ENCODE data around the gene CDH13.

CDH13 gene

DNA sequence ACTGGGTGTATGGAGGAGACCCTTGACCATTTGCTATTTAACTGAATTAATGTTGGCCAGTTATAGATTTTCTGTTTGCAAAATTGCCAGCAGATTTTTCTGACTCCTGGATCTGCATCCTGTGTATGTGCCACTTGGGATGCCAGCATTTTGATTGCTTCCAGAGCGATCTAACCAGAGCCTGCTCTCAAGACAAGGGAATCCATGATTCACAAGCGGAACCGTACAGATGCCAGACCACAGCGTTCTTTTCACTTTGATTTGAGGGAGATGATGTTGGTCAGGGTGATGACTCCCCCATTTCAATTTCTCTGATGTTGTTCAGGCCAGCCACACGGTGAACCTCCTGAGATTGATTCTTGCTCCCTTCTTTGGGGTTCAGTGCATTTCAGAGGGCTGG is 228.7 kb downstream of the CDH13 start:
- DNase-seq, result no peak

DNA sequence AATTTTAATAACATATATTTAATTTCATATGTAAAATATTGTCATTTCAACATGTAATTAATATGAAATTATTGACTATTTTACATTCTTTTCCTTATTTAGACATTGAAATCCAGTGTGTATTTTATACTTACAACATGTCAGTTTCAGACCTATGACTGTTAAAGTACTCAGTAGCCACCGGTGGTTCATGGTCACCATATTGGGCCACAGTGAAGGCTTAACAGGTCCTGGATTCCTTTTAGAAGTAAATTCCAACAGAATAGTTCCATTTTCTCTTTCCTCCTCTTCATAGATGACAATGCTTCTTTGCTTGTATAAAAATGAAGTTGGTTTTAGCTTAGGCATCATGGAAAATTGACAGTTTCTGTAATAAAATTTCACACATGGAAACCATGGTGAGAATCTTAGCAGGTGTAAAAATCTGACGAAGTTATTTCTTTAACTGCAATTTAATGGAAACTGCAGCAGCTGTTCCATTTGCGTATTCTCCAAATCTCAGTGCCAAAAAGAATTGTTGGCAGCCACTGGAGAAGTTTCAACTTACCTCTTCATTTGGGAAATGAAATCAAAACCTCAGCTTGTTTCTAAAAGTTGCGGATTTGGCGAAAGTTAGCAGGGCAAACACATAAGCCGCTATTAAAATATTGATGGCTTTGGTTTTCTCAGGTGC is 231.1 kb downstream of the CDH13 start:
- DNase-seq, result no peak

DNA sequence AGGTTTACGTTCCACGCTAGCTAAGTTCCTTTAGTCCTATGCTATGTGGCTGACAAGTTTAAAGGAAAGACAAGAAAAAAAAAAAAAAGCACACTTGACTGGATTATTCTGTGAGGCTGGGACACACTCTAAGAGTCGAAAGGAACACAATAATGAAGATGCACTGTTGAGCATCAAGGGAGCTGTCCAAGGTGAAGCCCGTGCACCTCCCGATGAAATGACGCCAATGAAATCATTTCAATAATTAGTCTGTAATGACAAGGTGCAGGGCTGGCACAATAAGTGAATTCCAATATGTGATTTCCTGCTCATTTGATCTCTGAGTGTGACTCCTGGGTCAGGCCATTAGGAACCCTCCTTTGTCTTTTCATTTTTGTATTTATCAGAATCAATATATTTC is 232.9 kb downstream of the CDH13 start:
- DNase-seq, result no peak

DNA sequence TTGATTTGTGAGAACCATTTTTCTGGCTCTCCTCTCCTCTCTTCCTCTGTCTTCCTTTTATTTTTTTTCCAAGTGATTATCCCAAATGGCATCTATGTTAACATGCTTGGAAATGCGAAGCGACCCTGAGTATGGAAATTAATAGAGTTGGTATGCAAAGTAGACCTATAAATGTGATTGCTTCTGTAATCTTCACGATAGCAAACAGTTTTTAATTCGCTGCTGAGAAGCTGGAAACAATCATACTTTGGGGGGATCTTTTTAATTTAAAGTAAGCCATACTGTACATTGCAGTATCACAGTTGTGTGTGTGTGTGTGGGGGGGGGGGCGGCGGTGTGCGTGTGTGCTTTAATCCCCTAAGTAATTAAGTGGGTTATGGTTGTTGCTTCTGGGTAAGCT is 233.3 kb downstream of the CDH13 start:
- no peak for DNase-seq

DNA sequence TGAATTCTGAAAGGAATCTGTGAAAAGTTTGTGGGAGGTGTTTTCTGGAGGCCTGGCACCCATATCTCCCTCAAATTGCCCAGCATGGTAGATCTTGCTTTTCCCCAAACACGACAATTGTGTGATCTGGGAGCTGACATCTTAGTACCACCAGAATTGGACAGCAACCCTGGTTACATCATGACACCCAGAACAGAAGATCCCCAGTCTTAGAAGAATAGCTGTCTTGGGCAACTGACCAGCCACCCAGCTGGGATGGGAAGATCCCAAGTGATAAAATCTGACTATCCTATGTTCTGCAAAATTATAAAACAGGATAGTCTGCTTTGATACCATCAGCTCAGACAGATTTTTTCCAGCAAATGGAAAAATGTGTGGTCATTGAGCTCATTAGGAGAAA is 235.3 kb downstream of the CDH13 start:
- DNase-seq, result no peak

DNA sequence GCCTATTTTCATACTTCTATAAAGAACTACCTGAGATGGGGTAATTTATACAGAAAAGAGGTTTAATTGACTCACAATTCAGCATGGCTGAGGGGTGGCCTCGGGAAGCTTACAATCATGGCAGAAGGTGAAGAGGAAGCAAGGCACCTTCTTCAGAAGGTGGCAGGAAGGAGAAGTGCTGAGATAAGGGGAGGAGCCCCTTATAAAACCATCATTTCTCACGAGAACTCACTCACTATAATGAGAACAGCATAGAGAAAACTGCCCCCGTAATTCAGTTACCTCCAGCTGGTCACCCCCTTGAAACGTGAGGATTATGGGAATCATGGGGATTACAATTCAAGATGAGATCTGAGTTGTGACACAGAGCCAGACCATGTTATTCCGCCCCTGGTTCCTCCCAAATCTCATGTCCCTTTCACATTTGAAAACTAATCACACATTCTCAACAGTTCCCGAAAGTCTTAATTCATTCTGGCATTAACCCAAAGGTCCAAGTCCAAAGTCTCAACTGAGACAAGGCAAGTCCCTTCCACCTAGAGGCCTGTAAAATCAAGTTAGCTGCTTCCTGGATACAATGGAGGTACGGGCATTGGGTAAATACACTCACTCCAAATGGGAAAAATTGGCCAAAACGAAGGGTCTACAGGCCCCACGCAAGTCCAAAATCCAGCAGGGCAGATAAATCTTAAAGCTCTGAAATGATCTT is 237.7 kb downstream of the CDH13 start:
- DNase-seq, result no peak

DNA sequence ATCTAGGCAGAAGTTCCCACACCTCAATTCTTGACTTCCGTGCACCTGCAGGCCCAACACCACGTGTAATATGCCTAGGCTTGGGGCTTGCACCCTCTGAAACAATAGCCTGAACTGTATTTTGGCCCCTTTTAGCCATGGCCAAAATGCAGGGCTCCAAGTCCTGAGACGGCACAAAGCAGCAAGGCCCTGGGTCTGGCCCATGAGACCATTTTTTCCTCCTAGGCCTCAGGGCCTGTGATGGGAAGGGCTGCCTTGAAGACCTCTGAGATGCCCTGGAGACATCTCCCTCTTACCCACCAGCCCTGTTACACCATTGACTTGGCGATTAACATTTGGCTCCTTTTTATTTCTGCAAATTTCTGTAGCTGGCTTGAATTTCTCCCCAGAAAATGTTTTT is 238.6 kb downstream of the CDH13 start:
- DNase-seq, result no peak

DNA sequence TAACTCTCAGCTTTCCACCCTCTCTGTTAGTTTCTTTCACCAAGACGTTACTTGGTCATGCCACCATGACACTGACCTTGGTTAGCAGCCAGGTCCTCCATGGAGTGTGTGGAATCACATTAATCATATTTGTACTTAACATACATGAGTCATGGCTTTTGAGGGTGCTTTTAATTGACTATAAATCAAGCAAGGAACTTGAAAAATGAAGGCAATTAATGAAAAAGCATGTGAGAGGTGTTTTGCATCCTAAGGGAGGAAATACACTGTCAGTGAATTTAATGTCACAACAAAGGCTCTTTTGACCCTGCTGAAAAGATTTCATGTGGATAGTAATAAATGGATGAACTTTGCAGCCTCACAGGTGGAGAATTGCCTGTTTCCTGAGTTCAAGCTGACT is 240.7 kb downstream of the CDH13 start:
- DNase-seq, result no peak

DNA sequence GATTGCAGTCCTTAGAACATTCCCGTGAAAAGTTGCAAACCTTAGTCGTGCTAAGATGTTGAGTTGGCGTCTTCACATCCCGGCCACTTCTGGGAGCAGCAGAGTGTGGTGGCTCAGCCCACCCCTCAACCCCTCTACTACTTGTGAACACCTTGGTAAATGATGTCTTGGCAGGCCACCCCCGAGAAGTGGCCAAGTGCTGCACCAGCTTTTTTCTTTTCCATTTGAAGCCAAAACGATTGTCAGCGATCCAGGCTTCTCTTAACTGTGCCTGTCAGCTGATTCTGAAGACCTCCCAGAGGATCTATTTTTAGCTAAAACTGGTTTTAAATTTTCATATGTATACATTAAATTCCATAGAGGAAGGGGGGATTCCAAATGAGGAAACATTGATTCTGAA is 247.5 kb downstream of the CDH13 start:
- no peak for DNase-seq

DNA sequence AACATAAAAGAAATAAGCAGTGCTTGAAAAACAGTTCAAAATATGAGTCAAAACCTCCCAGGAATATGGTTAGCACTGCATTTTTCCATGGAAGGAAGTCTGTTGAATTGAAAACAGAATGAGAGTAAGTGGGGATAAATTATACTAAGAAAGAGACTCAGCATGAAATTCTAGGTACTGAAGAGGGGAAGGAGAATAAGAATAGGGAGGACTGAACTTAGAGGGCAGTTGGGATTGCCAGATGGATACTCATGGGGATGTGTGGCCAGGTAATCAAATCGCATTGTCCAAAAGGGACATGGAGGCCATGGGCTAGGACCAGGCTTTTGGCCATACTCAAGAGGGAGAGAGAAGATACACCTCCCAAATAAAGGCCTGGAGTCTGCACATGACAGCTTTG is 247.9 kb downstream of the CDH13 start:
- DNase-seq, result no peak

DNA sequence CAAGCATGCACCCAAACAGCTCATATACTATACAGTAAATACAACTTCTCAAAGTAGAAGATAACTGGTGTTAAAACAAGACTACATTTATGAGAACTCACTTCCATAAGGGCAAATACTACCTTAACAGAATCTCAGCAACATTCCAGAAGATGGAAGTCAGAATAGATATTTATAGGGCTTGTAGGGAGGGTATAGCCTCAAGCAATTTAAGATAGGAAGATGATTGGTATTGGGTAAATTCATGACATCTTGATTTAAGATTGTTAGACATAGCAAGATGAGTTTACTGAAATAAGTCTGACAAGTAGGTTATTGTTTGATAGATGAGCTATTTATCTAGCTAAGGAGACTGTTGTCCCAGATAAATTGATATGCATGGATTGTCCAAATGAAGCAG is 250.2 kb downstream of the CDH13 start:
- DNase-seq, result no peak

DNA sequence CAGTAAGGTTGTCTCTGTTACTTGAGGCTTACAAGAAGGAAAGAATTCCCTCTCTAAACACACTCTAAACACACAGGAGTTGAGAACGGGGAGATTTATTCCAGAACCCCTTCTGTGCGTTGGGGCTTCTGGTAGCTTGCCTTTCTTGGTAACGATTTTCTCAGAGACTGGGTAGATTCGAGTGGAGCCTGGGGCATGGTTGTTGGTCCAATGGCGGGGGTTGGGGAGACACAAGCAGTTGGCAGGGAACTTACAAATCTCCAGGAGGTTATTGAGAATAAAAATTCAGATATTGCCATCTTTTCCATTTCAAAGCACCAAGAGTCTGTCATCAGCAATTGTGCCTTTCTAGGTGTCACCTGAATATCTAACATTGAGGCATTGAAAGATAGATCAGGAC is 251.7 kb downstream of the CDH13 start:
- DNase-seq, result no peak

DNA sequence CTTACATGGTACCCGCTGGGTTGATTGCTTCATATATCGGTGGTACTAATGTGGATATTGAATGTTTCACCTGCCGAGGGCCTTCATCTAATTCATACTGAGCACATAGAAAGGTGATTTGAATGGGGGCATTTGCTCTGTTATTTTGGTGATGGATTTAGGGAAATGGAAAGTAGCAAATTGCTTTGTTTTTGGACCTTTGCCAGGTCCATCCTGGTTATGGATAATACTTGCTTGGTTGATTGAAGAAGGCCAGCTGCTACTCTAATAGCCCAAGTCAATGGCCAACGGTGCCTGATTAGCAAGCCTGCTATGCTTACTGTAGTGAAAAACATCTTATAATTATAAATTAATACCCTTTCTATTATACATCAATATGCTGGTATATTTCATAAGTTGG is 253.6 kb downstream of the CDH13 start:
- DNase-seq, result peak; percentile 60

DNA sequence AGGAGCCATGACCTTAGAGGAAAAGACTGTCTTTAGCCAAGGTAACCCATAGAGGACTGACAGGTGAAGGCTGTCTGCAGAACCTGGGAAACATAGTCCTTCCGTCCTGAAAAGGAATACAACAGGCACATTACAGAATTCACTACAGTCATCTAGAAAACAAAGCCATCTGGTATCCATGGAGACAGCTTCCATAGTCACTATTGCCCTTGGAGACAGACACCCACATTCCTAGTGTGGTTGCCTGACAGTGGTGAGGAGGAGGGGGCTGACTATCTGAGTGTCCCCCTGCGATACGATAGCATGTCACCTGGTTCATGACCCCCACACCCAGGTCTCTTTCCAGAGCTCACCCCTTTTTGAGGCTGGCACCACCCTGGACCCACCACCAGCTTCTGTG is 254.7 kb downstream of the CDH13 start:
- DNase-seq, result no peak

DNA sequence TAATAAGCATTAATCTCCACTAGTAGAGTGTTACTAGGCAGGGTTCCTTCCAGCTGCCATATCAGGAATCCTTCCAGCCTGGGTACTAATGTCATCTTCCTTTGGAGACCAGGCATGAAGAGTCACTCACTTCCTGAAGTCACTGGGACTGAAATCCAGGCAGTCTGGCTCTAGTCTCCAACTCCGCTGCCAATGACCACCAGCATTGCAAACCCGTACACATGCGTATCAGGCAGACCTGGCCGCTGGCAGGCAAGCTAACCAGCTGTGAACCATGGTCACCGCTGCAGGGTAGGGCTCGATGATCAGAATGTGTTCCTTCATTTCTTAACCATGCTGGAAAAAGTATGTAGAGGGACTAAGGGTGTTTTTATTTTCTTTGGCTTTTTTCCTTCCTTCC is 255.5 kb downstream of the CDH13 start:
- DNase-seq, result no peak

DNA sequence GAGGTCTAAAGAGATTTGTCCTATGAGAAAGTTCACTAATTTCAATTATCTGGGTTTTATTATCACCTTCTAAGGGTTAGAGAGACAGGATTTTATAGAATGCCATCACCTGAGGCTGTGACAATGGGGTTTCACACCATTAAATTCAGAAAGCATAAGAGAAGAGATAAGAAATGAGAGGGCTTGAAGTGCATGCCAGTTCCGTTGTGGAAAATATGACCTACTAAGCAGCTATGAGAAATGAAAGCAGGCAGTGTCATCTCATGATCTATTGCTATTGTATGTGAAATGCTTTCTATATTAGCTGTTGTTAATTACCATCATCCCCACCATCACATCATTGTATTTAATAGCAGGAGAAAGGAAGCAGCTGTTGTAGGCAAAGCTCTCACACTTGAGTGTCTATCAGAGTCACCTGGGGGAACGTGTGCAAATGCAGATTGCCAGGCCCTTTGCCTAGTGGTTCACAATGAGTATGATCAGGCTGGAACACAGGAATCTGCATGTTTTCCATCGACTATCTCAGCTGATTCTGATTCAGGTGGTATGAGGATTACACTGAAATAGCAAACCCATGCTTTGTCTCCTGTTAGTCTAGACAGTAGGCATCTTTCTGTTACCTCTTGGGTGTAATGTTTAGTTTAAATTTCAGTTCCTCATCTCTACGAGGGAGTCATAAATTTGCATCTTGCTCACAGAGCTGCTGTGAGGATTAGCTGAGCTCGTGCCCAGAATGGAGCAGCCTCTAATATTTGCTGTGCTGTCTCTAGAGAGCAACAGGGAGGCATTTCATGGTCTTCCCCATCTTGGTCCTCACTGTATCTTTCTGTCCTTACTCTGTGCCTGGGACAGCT is 256.4 kb downstream of the CDH13 start:
- no peak for DNase-seq

DNA sequence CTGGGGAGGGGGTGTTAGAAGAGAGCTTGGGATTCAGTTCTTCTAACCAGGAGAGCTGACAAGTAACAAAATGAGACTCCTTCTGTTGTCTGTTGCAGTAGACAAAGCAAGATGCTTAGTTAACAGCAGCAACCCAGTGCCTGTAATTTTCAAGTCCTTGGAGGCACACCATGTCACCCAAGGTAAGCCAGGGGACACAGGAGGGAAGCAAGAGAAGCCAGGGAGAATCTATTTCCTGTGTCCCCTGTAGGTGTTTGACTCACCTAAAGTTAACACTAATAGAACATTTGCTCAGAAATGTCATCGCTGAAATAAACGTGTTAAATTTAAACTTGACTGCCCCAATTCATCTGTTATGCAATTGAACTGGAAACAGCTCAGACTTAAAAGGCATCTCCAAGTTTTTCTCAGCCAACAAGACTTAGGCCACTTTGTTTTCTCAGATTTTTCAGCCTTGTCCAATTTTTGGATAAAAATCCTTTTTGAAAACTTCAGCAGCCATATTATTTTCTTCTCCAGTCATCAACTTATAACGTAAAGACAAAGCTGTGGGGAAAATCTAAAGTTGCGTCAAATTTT is 257.6 kb downstream of the CDH13 start:
- no peak for DNase-seq

DNA sequence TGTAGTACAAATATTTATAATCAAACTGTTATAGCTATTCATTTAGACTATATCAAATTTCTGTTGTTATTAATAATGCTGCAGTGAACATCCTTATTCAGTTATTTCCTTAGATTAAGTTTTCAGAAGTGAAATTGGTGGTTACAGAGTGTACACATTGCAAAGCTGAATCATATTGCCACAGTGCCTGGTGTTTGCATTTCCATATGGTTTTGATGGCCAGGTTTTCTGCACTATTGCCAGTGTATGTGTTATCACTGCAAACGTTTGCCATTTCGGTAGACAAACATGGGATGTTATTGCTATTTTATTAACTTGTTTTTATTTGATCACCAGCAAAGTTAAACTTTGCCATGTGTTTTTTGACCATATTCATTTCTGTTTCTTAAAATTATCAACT is 259.4 kb downstream of the CDH13 start:
- no peak for DNase-seq

DNA sequence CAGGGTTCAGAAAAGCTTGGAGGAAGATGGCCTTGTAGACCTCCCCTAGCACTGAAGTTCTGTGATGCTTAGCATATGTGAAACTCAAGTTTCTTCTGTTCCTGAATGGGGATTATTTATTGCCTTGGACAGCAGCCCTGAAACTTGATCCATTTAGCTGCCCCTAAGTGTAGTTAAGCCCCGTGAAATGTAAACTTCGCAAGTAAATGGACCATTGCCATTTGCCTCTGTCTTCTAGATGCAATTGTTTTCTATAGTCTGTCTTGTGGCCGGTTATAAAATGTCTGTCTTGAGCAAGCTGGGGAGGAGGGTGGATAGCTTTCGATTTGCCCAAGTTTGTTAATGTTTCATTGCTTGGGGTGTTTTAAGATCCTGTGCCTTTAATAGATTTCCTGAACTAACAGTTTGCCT is 261.8 kb downstream of the CDH13 start:
- peak; percentile 47 for DNase-seq

DNA sequence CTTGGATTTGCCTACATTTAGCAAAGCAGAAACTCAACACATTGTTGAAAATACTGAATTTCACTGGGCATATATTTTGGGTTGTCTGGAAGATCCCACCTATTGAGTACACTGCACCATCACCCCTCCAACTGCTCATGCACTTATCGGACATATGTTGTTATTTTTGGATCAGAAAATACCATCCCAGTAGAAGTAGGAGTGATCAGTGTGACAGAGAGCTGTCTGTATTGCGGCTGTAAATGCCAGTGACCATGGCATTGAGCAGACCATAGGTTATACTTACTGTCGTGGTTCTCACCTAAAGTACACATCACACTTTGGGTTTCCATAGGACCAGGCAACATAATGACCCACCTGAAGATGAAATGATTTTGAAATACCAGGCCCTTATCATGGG is 264.7 kb downstream of the CDH13 start:
- no peak for DNase-seq

DNA sequence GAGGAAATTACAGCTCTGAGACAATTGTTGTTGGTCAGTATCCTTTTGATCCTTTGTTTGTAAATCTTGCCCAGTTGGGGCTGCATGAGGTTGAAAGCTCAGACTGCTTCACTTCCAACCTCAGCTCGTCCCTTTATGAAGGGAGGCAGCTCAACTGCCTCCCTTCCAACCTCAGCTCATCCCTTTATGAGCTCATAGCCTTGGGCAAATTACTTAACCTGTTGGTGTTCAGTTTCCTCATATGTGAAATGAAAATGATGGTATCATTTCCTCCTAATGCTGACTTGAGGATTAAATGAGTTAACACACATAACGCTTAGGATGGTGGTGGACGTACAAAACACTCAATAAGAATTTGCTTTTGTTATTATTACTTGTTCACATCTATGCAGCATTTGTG is 265.1 kb downstream of the CDH13 start:
- no peak for DNase-seq

DNA sequence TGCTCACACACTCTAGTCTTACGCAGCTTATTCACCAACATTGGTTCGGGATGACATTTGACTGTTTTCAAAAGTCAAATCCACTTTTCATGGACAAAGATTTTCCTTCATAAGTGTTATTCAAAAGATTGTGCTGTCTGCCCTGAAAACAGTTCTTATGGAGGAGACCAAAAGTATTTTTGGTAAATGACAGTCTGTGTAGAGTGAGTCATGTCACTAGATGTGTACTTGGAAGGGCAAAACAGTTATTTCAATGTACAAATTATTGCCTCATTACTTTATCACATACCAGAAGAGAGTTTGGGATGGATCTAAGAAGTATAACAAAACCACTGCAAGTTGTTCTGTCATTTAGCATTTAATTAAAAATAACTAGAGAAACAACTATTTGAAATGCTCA is 265.6 kb downstream of the CDH13 start:
- no peak for DNase-seq

DNA sequence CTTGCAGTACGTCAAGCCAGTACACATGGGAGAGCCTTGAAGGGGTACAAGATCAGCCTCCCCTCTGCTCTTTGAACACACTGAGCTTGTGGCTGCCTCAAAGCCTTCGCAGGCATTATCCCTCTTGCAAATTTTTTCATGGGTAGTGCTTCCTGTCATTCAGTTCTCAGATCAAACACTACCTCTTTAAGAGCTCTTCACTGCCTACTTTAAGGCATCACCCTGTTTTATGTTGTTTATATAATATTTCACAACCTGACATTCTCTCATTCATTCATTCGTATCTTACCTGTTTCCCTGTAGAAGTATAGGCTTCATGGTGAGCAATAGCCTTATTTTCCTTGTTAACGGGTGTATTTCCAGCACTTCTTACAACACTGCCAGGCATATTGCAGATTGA is 269.1 kb downstream of the CDH13 start:
- DNase-seq, result no peak

DNA sequence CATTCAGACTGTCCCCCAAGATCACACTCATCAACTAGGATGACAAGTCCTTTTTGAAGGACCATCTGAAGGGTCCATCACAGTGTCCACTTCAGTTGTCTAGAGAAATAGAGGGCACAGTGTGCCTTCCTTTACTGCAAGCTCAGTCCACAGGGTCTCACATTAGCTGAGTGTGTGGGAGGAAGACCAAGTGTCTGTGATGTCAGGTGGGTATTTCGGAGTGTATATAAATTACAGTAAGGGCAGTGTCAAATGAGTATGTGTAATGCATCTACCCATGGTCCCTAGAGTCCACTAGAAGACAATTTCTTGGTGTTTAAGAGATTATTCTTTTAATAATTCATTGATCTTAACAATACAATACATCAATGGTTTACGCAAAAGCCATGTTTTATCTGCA is 272.2 kb downstream of the CDH13 start:
- no peak for DNase-seq

Measured in NCI-H1105 treated with DMSO at 0.1 percent for 48 hours (cell line).